ELR (cell line): Measurements from ENCODE around the gene ADAM17.
A peak's percentile ranks its signal among the peaks of the same experiment; 100 is the strongest.

Source experiments
- DNase-seq: peaks from one replicate; pipeline ENCODE4 v3.0.0-alpha.2; 2015; ENCODE audit warnings: low read depth

The ADAM17 gene

GRCh38 chr2:9471206-9471605, 84.4 kb downstream of the ADAM17 start:
- DNase-seq = no peak

- no peak for DNase-seq
These were observed 87.9 kb downstream of the ADAM17 start for GRCh38 chr2:9467687-9468086.

- no peak for DNase-seq
These were observed 89.4 kb downstream of the ADAM17 start for GRCh38 chr2:9466147-9466683.

- DNase-seq = no peak
These were observed 90.5 kb downstream of the ADAM17 start for GRCh38 chr2:9465170-9465569.

GRCh38 chr2:9463698-9464034, 92.0 kb downstream of the ADAM17 start:
- peak; percentile 54 for DNase-seq

GRCh38 chr2:9462886-9463697, 92.5 kb downstream of the ADAM17 start:
- no peak for DNase-seq

GRCh38 chr2:9462313-9462712, 93.3 kb downstream of the ADAM17 start:
- no peak for DNase-seq

- no peak for DNase-seq
These were observed 94.6 kb downstream of the ADAM17 start for GRCh38 chr2:9461079-9461478.

GRCh38 chr2:9460441-9461017, 95.1 kb downstream of the ADAM17 start:
- DNase-seq = no peak

- no peak for DNase-seq
These were observed 104.4 kb downstream of the ADAM17 start for GRCh38 chr2:9451231-9451630.

GRCh38 chr2:9445089-9445488, 110.5 kb downstream of the ADAM17 start:
- no peak for DNase-seq

GRCh38 chr2:9443526-9443925, 112.1 kb downstream of the ADAM17 start:
- no peak for DNase-seq

GRCh38 chr2:9441556-9441955, 114.1 kb downstream of the ADAM17 start:
- no peak for DNase-seq

GRCh38 chr2:9440058-9440727, 115.4 kb downstream of the ADAM17 start:
- DNase-seq = peak; percentile 73

- peak; percentile 29 for DNase-seq
These were observed 116.1 kb downstream of the ADAM17 start for GRCh38 chr2:9439536-9439935.
